HG03457 (cell line): ENCODE measurements around the gene SRCIN1.
"Not testable (repeated sequence)": the region's sequence is repeated elsewhere in the genome, so short reads cannot be mapped to it uniquely, and the experiment has no call there.

ENCODE experiments used
- ATAC-seq: cut with Tn5 transposase; IDR thresholded peaks from one replicate; pipeline ENCODE4 v1.9.1; 2021; ENCODE audit warnings: moderate number of reproducible peaks; ENCODE audit not compliant: unreplicated experiment

The SRCIN1 gene

GRCh38 chr17:38491346-38492066 lies 114.2 kb downstream of the SRCIN1 start:
- ATAC-seq = not testable (repeated sequence)

DNA sequence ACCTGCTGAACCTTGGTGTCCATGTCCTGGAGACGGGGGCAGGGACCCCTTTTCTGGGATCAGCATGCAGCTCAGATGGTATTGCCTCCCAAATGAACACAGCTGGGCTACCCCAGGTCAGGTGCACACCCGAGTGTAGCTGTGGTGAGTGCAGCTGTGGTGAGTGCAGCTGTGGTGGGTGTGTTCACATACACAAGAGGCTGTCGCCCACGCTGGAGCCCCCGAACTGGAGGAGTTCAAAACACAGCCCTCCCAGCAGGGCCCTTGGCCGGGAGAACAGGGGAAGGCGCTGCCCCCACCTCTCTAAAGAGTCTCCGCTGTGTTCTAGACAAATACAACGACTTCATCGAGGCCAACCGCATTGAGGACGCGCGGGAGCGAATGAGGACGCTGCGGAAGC lies 116.0 kb downstream of the SRCIN1 start:
- not testable (repeated sequence) for ATAC-seq

DNA sequence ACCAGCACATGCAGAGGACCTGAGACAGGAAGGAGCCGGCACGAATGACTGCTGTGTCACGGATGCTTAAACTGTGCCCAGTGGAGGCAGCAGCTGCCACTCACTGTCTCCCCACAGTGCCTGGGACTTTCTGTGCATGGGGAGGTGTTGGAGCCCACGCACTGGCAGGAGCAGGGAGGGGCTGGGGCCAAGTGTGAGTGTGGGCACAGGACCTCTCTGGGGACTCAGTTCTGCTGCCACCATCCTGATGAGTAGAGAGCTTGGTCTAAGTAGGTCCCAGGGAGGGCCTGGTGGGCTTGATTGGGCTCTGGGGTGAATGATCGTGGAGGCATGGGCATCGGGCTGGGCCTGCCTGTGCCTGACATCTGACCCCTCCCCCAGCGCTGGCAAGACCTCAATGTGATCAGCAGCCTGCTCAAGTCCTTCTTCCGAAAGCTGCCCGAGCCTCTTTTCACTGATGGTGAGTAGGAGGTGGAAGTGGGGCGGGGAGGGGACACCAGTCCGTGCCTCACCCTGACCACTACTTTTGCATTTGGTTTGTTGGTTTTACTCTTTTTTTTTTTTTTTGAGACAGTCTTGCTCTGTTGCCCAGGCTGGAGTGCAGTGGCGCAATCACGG lies 120.0 kb downstream of the SRCIN1 start:
- ATAC-seq = peak; percentile 70

- no peak for ATAC-seq
Observed at GRCh38 chr17:38485146-38485468, 120.6 kb downstream of the SRCIN1 start.

DNA sequence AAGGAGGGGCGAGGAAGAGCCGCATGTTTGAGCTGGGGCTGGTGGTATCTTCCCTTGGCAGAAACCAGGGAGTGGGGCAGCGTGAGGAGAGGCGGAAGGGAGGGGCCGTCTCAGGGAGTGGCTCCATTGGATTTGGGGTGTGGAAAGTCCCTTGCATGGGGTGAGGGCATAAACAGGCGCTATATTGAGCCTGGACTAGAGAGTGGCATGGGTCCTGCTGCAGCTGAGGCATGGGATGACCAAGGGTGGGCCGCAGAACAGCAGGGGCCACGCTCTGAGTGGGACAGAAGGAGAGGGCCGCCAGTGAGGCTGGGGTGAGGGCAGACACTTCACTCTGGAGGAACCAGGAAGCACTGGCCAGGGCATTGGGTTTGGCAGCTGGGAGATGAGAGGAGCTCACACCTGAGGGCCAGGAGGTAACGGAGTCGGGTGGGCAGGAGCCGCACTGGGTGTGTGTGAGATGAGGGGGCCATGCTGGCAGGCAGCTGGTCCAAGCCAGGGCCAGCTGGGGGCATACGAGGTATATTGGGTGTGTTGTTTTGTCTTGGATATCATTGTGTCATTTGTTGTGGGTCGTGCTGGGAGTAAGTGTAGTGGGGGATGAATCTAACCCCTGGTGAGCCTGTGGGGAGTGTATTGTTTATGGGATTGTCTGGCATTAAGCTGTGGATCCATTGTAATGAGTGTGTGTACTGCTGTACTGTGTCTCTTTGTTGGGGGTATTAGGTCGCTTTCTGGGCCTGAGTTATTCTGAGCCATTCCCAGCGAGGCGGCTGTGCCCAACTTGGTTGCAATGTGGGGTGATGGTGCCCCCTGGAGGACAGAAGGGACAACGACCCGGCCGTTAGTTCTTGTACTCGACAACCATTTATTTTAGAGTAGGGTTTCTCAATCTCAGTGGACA lies 121.3 kb downstream of the SRCIN1 start:
- ATAC-seq = not testable (repeated sequence)

- ATAC-seq = not testable (repeated sequence)
Observed at GRCh38 chr17:38482700-38483043, 123.1 kb downstream of the SRCIN1 start.

GRCh38 chr17:38482039-38482699 lies 123.6 kb downstream of the SRCIN1 start:
- ATAC-seq = not testable (repeated sequence)
